ENCODE results near the gene SECISBP2.
"Not testable (repeated sequence)": the region's sequence is repeated elsewhere in the genome, so short reads cannot be mapped to it uniquely, and the experiment has no call there.

SECISBP2 gene

GRCh38 chr9:89318123-89319014 is at the start of gene SECISBP2:
Gene SECISBP2 (plus strand): TSS chr9:89318500. CDS start chr9:89318577, 77 bp downstream.
- Histone ChIP-seq H3K9ac (ENCODE audit: low read depth, low read length) (peak within 1 kb of the TSS; percentile 97), H3K36me3 (ENCODE audit: insufficient read depth, low read depth, low read length) (peaks cover 64% of the 10 kb centered on the region), H3K9me3 (ENCODE audit: insufficient read depth, low read depth, low read length) (no peaks in the 10 kb centered on the region), H3K4me3 (ENCODE audit: low read length) (peak within 1 kb of the TSS; percentile 80), H3K27me3 (ENCODE audit: insufficient read depth, low read length) (no peaks in the 10 kb centered on the region), H3K4me1 (ENCODE audit: insufficient read depth, low read length) (peaks cover 21% of the 10 kb centered on the region; the same call in 1 of the 2 replicates), H3K27ac (ENCODE audit: low read length) (peak within 1 kb of the TSS; percentile 90)

- Histone ChIP-seq H3K4me3 (ENCODE audit: low read length) (no peak overlapping the region), H3K9me3 (ENCODE audit: insufficient read depth, low read depth, low read length) (peaks cover 22% of the 10 kb centered on the region), H3K36me3 (ENCODE audit: insufficient read depth, low read depth, low read length) (no peaks in the 10 kb centered on the region), H3K9ac (ENCODE audit: low read depth, low read length) (no peak overlapping the region), H3K27me3 (ENCODE audit: insufficient read depth, low read length) (no peaks in the 10 kb centered on the region), H3K27ac (ENCODE audit: low read length) (no peak overlapping the region), H3K4me1 (ENCODE audit: insufficient read depth, low read length) (no peaks in the 10 kb centered on the region)
These were observed 44.6 kb upstream of the SECISBP2 start for GRCh38 chr9:89273528-89274279.

- Histone ChIP-seq H3K27me3 (ENCODE audit: insufficient read depth, low read length) (no peaks in the 10 kb centered on the region), H3K4me1 (ENCODE audit: insufficient read depth, low read length) (no peaks in the 10 kb centered on the region), H3K36me3 (ENCODE audit: insufficient read depth, low read depth, low read length) (no peaks in the 10 kb centered on the region), H3K9me3 (ENCODE audit: insufficient read depth, low read depth, low read length) (peaks cover 22% of the 10 kb centered on the region), H3K4me3 (ENCODE audit: low read length) (no peak overlapping the region), H3K27ac (ENCODE audit: low read length) (no peak overlapping the region), H3K9ac (ENCODE audit: low read depth, low read length) (no peak overlapping the region)
These were observed 43.5 kb upstream of the SECISBP2 start for GRCh38 chr9:89274838-89275237.

GRCh38 chr9:89276040-89276439 is 42.3 kb upstream of the SECISBP2 start:
- not testable (repeated sequence) for H3K4me3 ChIP-seq (ENCODE audit: low read length); H3K27me3 ChIP-seq (ENCODE audit: insufficient read depth, low read length); H3K27ac ChIP-seq (ENCODE audit: low read length); H3K36me3 ChIP-seq (ENCODE audit: insufficient read depth, low read depth, low read length); H3K4me1 ChIP-seq (ENCODE audit: insufficient read depth, low read length); H3K9ac ChIP-seq (ENCODE audit: low read depth, low read length)
- H3K9me3 ChIP-seq (ENCODE audit: insufficient read depth, low read depth, low read length) = peaks cover 22% of the 10 kb centered on the region

- H3K4me1 ChIP-seq (ENCODE audit: insufficient read depth, low read length) = no peaks in the 10 kb centered on the region
- H3K9me3 ChIP-seq (ENCODE audit: insufficient read depth, low read depth, low read length) = peaks cover 22% of the 10 kb centered on the region
- H3K27ac ChIP-seq (ENCODE audit: low read length) = no peak overlapping the region
- no peak overlapping the region for H3K4me3 ChIP-seq (ENCODE audit: low read length)
- H3K9ac ChIP-seq (ENCODE audit: low read depth, low read length) = no peak overlapping the region
- no peaks in the 10 kb centered on the region for H3K36me3 ChIP-seq (ENCODE audit: insufficient read depth, low read depth, low read length)
- no peaks in the 10 kb centered on the region for H3K27me3 ChIP-seq (ENCODE audit: insufficient read depth, low read length)
These were observed 41.3 kb upstream of the SECISBP2 start for GRCh38 chr9:89277043-89277442.

- no peak overlapping the region for H3K4me3 ChIP-seq (ENCODE audit: low read length)
- no peak overlapping the region for H3K9ac ChIP-seq (ENCODE audit: low read depth, low read length)
- H3K27me3 ChIP-seq (ENCODE audit: insufficient read depth, low read length) = no peaks in the 10 kb centered on the region
- H3K36me3 ChIP-seq (ENCODE audit: insufficient read depth, low read depth, low read length) = no peaks in the 10 kb centered on the region
- H3K9me3 ChIP-seq (ENCODE audit: insufficient read depth, low read depth, low read length) = peaks cover 22% of the 10 kb centered on the region
- H3K27ac ChIP-seq (ENCODE audit: low read length) = no peak overlapping the region
- no peaks in the 10 kb centered on the region for H3K4me1 ChIP-seq (ENCODE audit: insufficient read depth, low read length)
These were observed 40.8 kb upstream of the SECISBP2 start for GRCh38 chr9:89277454-89277853.

- H3K9me3 ChIP-seq (ENCODE audit: insufficient read depth, low read depth, low read length) = peaks cover 18% of the 10 kb centered on the region
- no peaks in the 10 kb centered on the region for H3K27me3 ChIP-seq (ENCODE audit: insufficient read depth, low read length)
- H3K4me3 ChIP-seq (ENCODE audit: low read length) = no peak overlapping the region
- H3K9ac ChIP-seq (ENCODE audit: low read depth, low read length) = no peak overlapping the region
- H3K4me1 ChIP-seq (ENCODE audit: insufficient read depth, low read length) = no peaks in the 10 kb centered on the region
- no peak overlapping the region for H3K27ac ChIP-seq (ENCODE audit: low read length)
- no peaks in the 10 kb centered on the region for H3K36me3 ChIP-seq (ENCODE audit: insufficient read depth, low read depth, low read length)
These were observed 39.7 kb upstream of the SECISBP2 start for GRCh38 chr9:89278551-89278950.

- no peak overlapping the region for H3K27ac ChIP-seq (ENCODE audit: low read length)
- no peaks in the 10 kb centered on the region for H3K36me3 ChIP-seq (ENCODE audit: insufficient read depth, low read depth, low read length)
- peaks cover 12% of the 10 kb centered on the region for H3K9me3 ChIP-seq (ENCODE audit: insufficient read depth, low read depth, low read length)
- no peak overlapping the region for H3K4me3 ChIP-seq (ENCODE audit: low read length)
- H3K27me3 ChIP-seq (ENCODE audit: insufficient read depth, low read length) = no peaks in the 10 kb centered on the region
- no peaks in the 10 kb centered on the region for H3K4me1 ChIP-seq (ENCODE audit: insufficient read depth, low read length)
- no peak overlapping the region for H3K9ac ChIP-seq (ENCODE audit: low read depth, low read length)
These were observed 39.1 kb upstream of the SECISBP2 start for GRCh38 chr9:89278997-89279739.

- H3K27ac ChIP-seq (ENCODE audit: low read length) = no peak overlapping the region
These were observed 37.2 kb upstream of the SECISBP2 start for GRCh38 chr9:89281106-89281505.

GRCh38 chr9:89282248-89282968 is 35.9 kb upstream of the SECISBP2 start:
- not testable (repeated sequence) for H3K4me3 ChIP-seq (ENCODE audit: low read length)

More at GRCh38 chr9:89281106-89281505, 37.2 kb upstream of the SECISBP2 start:
- Histone ChIP-seq H3K27me3 (ENCODE audit: insufficient read depth, low read length) (no peaks in the 10 kb centered on the region), H3K36me3 (ENCODE audit: insufficient read depth, low read depth, low read length) (no peaks in the 10 kb centered on the region), H3K9ac (ENCODE audit: low read depth, low read length) (no peak overlapping the region), H3K4me1 (ENCODE audit: insufficient read depth, low read length) (peaks cover 5% of the 10 kb centered on the region; the same call in 1 of the 2 replicates), H3K4me3 (ENCODE audit: low read length) (no peak overlapping the region), H3K9me3 (ENCODE audit: insufficient read depth, low read depth, low read length) (no peaks in the 10 kb centered on the region)

GRCh38 chr9:89284076-89284475 is 34.2 kb upstream of the SECISBP2 start:
- Histone ChIP-seq H3K4me3 (ENCODE audit: low read length) (no peak overlapping the region), H3K9ac (ENCODE audit: low read depth, low read length) (no peak overlapping the region), H3K9me3 (ENCODE audit: insufficient read depth, low read depth, low read length) (no peaks in the 10 kb centered on the region), H3K27me3 (ENCODE audit: insufficient read depth, low read length) (no peaks in the 10 kb centered on the region), H3K4me1 (ENCODE audit: insufficient read depth, low read length) (peaks cover 5% of the 10 kb centered on the region; the same call in 1 of the 2 replicates), H3K27ac (ENCODE audit: low read length) (no peak overlapping the region), H3K36me3 (ENCODE audit: insufficient read depth, low read depth, low read length) (no peaks in the 10 kb centered on the region)

More at GRCh38 chr9:89282248-89282968, 35.9 kb upstream of the SECISBP2 start:
- not testable (repeated sequence) for H3K9ac ChIP-seq (ENCODE audit: low read depth, low read length); H3K36me3 ChIP-seq (ENCODE audit: insufficient read depth, low read depth, low read length); H3K9me3 ChIP-seq (ENCODE audit: insufficient read depth, low read depth, low read length); H3K27me3 ChIP-seq (ENCODE audit: insufficient read depth, low read length); H3K4me1 ChIP-seq (ENCODE audit: insufficient read depth, low read length); H3K27ac ChIP-seq (ENCODE audit: low read length)

Data from iPS-20b (cell line).